ENCODE results near the gene CCP110. TPM values are rescaled to one million over a fixed set of nuclear protein-coding genes. Genes with fewer than 3 reads are reported as not detected.

The CCP110 gene
- polyA plus RNA-seq, 6 donors from 2014 or later = 5.1 to 12.6 (median 9.6) TPM

DNA sequence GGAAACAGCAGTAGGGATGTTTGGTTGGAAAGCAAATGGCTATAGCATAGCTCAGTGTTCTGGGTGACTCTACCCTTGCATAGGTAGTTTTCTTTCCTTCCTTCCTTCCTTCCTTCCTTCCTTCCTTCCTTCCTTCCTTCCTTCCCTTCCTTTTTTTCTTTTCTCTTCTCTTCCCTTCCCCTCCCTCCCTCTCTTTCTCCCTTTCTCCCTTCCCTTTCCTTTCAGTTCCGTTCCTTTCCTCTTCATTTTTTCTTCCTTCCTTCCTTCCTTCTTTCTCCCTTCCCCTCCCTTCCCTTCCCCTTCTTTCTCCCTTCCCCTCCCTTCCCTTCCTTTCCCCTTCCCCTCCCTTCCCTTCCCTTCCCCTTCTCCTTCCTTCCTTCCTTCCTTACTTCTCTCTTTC, 33.1 kb upstream of the CCP110 start:
- Mint-ChIP-seq H3K27me3 (no peaks in the 10 kb centered on the region), H3K9me3 (no peaks in the 10 kb centered on the region), H3K27ac (no peak overlapping the region), H3K4me3 (no peak overlapping the region), H3K36me3 (no peaks in the 10 kb centered on the region), H3K4me1 (peaks cover 11 to 14% (median 14%) of the 10 kb centered on the region in 3 donors)
- DNase-seq = no peak
- ATAC-seq (ENCODE audit: low read depth in 2 of 2) = no peak

DNA sequence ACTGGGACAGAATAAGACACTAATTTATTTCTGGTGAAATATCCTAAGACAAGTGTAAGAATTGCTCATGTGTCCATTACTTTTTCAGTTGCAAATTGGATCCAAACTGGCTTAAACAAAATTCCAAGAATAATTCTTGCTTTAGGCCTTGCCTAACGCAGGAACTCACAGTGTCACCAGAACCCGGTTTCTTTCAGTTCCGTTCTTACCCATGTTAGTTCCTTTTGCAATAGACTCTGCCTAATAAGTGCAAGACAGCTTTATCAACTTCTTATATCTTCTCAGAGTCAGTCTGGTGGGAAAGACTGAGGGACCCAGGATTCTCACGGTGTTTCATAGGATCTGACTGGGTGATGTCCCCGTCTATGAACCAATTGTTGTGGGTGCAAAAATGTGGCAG, 26.6 kb upstream of the CCP110 start:
- Mint-ChIP-seq H3K27ac (peak overlapping the region in 1 of 6 donors; percentile 51), H3K4me1 (peaks cover 11 to 14% (median 14%) of the 10 kb centered on the region in 3 donors), H3K36me3 (peaks cover 6 to 12% of the 10 kb centered on the region in 2 donors), H3K27me3 (no peaks in the 10 kb centered on the region), H3K4me3 (no peak overlapping the region), H3K9me3 (no peaks in the 10 kb centered on the region)
- no peak for DNase-seq
- no peak for ATAC-seq (ENCODE audit: low read depth in 2 of 2)

DNA sequence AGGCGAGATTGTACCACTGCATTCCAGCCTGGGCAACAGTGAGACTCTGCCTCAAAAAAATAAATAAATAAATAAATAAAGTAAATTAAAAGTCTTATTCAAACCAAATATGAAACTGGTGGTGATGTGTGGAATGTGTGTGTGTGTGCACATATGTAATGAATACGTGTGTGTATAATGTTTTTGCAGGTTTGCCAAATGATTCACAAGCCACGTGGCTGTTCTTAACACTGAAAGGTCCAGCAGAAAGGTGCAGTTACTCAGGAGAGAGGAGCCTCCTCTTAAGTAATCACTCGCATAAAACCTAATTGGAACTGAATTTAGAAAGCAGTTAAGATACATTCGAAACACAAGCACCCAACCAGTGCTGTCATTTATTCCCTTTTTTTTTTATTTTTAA, 24.7 kb upstream of the CCP110 start:
- ATAC-seq (ENCODE audit: low read depth in 2 of 2) (no peak), DNase-seq (no peak)
- H3K9me3 Mint-ChIP-seq = no peaks in the 10 kb centered on the region
- H3K4me1 Mint-ChIP-seq = peaks cover 3 to 6% (median 4%) of the 10 kb centered on the region in 3 donors
- H3K4me3 Mint-ChIP-seq = no peak overlapping the region
- H3K36me3 Mint-ChIP-seq = peaks cover 10 to 12% of the 10 kb centered on the region in 2 donors
- no peak overlapping the region for H3K27ac Mint-ChIP-seq
- H3K27me3 Mint-ChIP-seq = no peaks in the 10 kb centered on the region

DNA sequence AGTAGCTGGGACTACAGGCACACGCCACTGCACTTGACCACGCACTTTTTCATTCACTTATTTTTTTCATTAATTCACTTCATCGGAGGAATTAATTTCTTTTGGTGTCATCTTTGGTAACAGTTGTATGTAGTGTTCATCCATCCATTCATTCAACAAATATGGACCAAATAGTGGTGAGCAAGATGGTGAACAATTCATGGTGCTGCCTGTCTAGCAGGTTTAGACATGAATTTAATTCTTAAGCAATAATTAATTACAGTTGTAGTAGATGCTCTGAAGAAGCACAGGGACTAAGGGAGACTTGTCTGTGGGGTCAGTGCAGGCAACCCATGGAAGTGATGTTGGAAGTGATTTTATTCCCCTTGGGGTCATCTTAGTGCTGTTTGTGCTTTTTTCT, 24.3 kb upstream of the CCP110 start:
- H3K27ac Mint-ChIP-seq = peak overlapping the region in 2 of 6 donors; percentile 40 to 91
- H3K4me3 Mint-ChIP-seq = no peak overlapping the region
- peaks cover 15 to 16% of the 10 kb centered on the region in 2 donors for H3K36me3 Mint-ChIP-seq
- no peaks in the 10 kb centered on the region for H3K27me3 Mint-ChIP-seq
- no peak for ATAC-seq (ENCODE audit: low read depth in 2 of 2)
- DNase-seq = no peak
- peaks cover 0 to 1% (median 0%) of the 10 kb centered on the region in 3 donors for H3K4me1 Mint-ChIP-seq
- no peaks in the 10 kb centered on the region for H3K9me3 Mint-ChIP-seq

DNA sequence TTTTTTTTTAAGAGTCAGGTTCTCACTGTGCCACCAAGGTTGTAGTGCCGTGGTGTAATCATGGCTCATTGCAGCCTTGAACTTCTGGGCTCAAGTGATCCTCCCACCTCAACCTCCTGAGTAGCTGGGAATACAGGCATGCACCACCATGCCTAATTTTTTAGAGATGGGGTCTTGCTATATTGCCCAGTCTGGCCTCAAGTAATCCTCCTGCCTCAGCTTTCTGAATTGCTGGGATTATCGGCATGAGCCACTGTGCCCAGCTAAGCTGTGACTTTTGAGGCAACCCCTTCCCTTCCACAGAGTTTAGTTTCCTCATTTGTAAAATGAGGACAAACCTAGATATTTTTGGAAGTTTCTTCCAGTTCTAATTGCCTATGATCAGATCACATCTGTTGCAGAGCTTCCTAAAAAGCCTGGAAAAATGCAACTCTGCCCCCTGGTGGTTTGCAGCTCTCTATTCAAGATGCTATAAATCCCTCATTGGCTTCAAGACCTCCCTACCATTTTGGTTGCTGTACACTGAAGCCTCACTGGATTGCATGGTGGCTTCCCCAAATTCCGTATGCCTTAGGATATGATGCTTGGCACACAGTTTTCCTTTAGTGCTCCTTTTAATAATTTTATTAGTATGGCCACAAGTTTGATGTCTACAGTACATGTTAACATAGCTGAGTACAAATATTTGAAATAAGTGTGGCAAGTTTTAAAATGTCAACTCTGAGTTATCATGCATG, 21.2 kb upstream of the CCP110 start:
- H3K36me3 Mint-ChIP-seq = peaks cover 20 to 24% of the 10 kb centered on the region in 2 donors
- peak; percentile 50 to 72 for ATAC-seq (ENCODE audit: low read depth in 2 of 2)
- no peak overlapping the region for H3K4me3 Mint-ChIP-seq
- H3K4me1 Mint-ChIP-seq = no peaks in the 10 kb centered on the region
- no peaks in the 10 kb centered on the region for H3K27me3 Mint-ChIP-seq
- DNase-seq = peak; percentile 55
- no peaks in the 10 kb centered on the region for H3K9me3 Mint-ChIP-seq
- H3K27ac Mint-ChIP-seq = peak overlapping the region in 1 of 6 donors; percentile 32

DNA sequence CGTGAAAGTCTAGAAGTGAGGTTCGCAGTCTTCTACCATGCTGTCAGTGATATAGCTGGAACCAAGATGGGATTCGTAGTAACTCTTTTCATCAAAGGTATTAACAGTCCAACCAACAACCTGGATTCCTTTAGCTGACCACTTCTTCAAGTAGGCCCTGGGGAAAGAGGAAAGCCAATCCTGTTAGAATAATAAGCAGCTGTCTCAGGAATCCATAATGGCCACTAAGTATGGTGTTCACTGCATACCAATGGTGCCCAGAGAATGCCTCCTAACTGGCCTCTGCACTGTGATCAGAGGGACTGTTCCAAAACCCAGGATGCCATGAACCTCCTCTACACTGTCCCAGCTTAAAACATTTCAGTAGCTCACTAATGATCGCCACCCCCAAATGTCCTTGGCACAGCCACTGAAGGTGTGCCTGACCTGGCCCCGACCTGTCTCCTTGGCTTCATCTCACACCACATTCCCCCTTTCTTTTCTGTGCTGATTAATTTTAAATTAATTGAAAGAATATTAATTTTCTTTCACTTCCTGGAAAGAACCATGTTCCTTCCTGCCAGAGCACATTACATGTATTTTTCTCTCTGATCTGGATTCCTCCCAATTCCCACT, 20.2 kb upstream of the CCP110 start:
- ATAC-seq (ENCODE audit: low read depth in 2 of 2) (no peak), DNase-seq (no peak)
- Mint-ChIP-seq H3K4me3 (no peak overlapping the region), H3K36me3 (peaks cover 20% of the 10 kb centered on the region in 2 donors), H3K27ac (no peak overlapping the region), H3K9me3 (no peaks in the 10 kb centered on the region), H3K27me3 (no peaks in the 10 kb centered on the region), H3K4me1 (no peaks in the 10 kb centered on the region)

DNA sequence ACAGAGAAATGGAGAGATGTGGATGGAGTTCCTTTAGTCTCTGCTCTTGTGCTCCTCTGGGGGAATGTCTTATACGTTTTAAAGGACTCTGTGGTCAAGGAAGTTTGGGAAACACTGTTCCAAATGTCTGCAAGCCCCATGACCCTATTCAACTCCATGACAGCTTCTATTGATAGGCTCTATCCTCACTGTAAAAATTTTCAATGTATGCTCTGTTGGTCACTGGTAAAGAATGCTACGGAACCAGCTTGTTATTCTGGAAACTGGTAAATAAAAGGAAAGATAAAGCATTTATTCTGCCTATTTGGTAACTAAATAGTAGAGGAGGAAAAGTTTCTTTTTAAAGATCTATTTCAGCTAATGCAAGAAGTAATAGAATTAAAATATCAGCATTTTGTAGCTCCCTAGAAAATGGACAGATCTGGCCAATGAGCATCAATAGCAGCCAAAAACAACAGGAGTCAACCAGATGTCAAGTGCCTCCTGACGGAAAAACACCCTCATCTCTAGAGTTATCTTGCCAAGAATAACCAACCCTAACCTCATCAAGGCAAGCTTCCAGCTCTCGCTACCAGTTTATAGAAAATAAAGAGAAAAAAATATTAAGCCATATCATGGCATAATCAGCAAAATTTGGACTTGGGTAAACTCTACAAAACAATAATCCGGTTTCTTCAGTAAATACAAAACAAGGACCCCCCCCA, 18.0 kb upstream of the CCP110 start:
- peaks cover 20% of the 10 kb centered on the region in 2 donors for H3K36me3 Mint-ChIP-seq
- H3K27me3 Mint-ChIP-seq = no peaks in the 10 kb centered on the region
- H3K4me1 Mint-ChIP-seq = no peaks in the 10 kb centered on the region
- no peak overlapping the region for H3K4me3 Mint-ChIP-seq
- no peak for DNase-seq
- peak overlapping the region in 3 of 6 donors; percentile 16 to 83 (median 40) for H3K27ac Mint-ChIP-seq
- H3K9me3 Mint-ChIP-seq = no peaks in the 10 kb centered on the region
- no peak for ATAC-seq (ENCODE audit: low read depth in 2 of 2)

DNA sequence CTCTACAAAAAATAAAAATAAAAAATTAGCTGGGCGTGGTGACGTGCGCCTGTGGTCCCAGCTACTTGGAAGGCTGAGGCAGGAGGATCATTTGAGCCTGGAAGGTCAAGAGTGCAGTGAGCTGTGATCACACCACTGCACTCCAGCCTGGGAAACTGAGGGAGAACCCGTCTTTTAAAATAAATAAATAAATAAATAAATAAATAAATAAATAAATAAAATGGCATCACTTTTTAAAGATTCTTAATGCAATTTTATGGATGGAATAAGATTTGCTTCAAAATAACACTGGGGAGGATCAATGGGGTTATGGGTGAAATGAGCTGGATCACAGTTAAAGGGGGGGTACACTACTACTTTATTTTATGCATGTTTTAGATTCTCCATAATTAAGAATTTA, 16.8 kb upstream of the CCP110 start:
- peaks cover 15 to 16% of the 10 kb centered on the region in 2 donors for H3K36me3 Mint-ChIP-seq
- H3K27me3 Mint-ChIP-seq = no peaks in the 10 kb centered on the region
- H3K27ac Mint-ChIP-seq = no peak overlapping the region
- peaks cover 0 to 4% (median 0%) of the 10 kb centered on the region in 3 donors for H3K4me1 Mint-ChIP-seq
- no peak overlapping the region for H3K4me3 Mint-ChIP-seq
- ATAC-seq (ENCODE audit: low read depth in 2 of 2) (no peak), DNase-seq (no peak)
- H3K9me3 Mint-ChIP-seq = no peaks in the 10 kb centered on the region

DNA sequence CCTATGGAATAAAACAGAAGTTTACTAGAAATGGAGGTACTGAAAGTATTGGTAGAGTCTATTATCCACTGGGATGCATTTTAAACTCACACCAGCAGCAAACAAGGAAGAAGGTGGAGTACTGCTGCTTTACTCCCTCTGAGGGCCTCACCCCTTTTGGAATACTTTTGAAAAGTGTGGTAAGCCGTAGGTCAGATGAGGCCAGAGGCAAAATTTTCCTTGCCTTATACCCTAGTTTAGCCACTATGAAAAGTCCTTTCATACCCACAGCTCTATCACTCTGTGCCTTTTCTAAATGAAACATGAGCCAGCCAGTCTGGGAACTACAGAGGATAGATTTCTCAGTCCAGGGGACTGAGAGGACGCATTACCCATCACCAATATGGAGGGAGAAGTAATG, 15.9 kb upstream of the CCP110 start:
- H3K4me3 Mint-ChIP-seq = no peak overlapping the region
- H3K27ac Mint-ChIP-seq = no peak overlapping the region
- H3K4me1 Mint-ChIP-seq = peaks cover under 1 to 8% (median 2%) of the 10 kb centered on the region in 3 donors
- H3K9me3 Mint-ChIP-seq = no peaks in the 10 kb centered on the region
- peaks cover 15 to 16% of the 10 kb centered on the region in 2 donors for H3K36me3 Mint-ChIP-seq
- DNase-seq (no peak), ATAC-seq (ENCODE audit: low read depth in 2 of 2) (no peak)
- H3K27me3 Mint-ChIP-seq = no peaks in the 10 kb centered on the region

DNA sequence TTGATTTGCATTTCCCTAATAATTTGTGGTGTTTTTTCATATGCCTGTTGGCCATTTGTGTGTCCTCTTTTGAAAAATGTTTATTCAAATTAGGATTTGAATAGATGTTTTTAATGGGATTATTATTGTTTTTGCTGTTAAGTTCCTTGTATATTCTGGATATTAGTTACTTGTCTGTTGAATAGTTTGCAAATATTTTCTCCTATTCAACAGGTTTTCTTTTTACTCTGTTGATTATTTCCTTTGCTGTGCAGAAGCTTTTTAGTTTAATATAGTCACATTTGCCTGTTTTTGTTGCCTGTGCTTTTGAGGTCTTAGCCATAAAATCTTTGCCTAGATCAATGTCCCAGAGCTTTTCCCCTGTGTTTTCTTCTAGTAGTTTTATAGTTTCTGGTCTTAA, 11.4 kb upstream of the CCP110 start:
- Mint-ChIP-seq H3K27ac (peak overlapping the region in 2 of 6 donors; percentile 15 to 65), H3K9me3 (no peaks in the 10 kb centered on the region), H3K27me3 (no peaks in the 10 kb centered on the region), H3K4me3 (peak overlapping the region in 1 of 8 donors; percentile 14), H3K4me1 (peaks cover 12 to 21% (median 13%) of the 10 kb centered on the region in 3 donors), H3K36me3 (peaks cover 7 to 9% of the 10 kb centered on the region in 2 donors)
- ATAC-seq (ENCODE audit: low read depth in 2 of 2) (no peak), DNase-seq (no peak)

DNA sequence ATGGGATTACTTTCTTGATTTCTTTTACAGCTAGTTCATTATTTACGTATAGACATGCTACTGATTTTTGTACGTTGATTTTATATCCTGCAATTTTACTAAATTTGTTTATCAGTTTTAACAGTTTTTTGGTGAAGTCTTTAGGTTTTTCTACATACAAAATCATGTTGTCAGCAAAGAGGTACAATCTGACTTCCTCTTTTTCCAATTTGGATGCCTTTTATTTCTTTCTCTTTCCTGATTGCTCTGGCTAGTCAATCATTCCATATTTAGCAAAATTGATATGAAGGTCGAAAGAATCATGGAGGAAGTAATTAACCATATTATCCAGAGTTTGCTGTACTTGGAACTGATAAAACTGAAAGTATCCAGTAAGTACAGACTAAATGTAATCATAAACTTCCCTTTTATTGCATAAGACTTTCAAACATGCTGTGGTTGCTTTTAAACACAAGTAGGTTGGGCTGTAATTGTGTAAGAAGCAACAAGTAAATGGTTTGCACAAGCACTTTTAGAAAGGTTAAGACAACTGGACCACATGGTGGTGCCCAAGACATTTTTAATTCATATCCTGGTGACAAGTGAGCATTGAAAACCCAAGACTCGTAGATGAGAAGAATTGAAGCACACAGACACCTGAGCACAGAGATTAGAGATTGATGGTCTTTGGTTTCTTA, 10.2 kb upstream of the CCP110 start:
- H3K27ac Mint-ChIP-seq = peak overlapping the region in 3 of 6 donors; percentile 63 to 78 (median 65)
- H3K4me1 Mint-ChIP-seq = peaks cover 13 to 24% (median 15%) of the 10 kb centered on the region in 3 donors
- ATAC-seq (ENCODE audit: low read depth in 2 of 2) (no peak), DNase-seq (no peak)
- no peaks in the 10 kb centered on the region for H3K9me3 Mint-ChIP-seq
- no peaks in the 10 kb centered on the region for H3K27me3 Mint-ChIP-seq
- H3K36me3 Mint-ChIP-seq = peaks cover 9 to 10% of the 10 kb centered on the region in 2 donors
- H3K4me3 Mint-ChIP-seq = peak overlapping the region in 3 of 8 donors; percentile 32 to 75 (median 68)

DNA sequence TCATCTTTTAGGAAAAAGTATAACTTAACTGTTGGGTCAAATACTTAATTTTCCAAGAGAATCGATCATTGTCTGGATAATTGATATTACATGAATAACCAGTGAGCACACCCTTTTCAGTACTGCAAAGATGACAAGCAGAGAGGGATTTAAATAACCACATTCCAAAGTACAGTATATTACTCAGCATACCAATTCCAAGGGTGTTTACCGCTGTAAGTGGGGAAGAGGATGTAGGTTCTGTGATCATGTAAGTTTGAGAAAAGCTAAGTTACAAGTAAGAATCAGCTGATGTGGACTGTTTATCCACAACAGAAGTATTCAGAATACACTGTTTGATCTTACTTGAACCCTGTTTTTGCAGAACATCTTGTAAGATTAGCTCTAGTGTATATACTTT, 8.0 kb upstream of the CCP110 start:
- DNase-seq (no peak), ATAC-seq (ENCODE audit: low read depth in 2 of 2) (no peak)
- Mint-ChIP-seq H3K27me3 (no peaks in the 10 kb centered on the region), H3K9me3 (no peaks in the 10 kb centered on the region), H3K4me1 (peaks cover 26 to 29% (median 27%) of the 10 kb centered on the region in 3 donors), H3K36me3 (peaks cover 9 to 10% of the 10 kb centered on the region in 2 donors), H3K4me3 (no peak overlapping the region), H3K27ac (no peak overlapping the region)

DNA sequence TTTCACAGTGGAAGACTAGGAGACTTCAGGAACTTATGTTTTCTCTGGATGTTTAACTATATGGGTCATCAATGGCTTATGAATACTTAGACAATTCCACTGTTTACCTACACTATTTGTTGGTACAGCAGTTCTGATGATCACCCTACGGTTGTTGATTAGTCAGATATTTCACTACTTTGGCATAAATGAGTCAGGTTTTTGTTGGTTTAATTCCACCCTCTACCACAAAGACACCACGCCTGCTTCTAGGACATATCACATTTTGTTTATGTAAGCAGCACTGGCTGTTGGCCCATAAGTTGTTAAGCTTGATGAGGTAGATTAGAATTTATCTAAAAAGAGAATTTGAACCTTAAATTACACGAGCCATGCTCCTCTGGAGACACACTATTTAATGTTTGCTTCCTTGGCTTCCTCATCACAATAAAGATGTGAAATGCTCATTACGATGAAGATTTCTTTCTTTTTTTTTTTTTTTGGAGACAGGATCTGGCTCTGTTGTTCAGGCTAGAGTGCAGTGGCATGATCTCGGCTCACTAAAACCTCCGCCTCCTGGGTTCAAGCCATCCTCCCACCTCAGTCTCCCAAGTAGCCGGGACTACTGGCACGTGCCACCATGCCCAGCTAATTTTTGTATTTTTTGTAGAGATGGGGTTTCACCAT, 6.2 kb upstream of the CCP110 start:
- DNase-seq (no peak), ATAC-seq (ENCODE audit: low read depth in 2 of 2) (no peak)
- Mint-ChIP-seq H3K27me3 (no peaks in the 10 kb centered on the region), H3K9me3 (no peaks in the 10 kb centered on the region), H3K36me3 (peaks cover 9 to 10% of the 10 kb centered on the region in 2 donors), H3K27ac (no peak overlapping the region), H3K4me1 (peaks cover 35 to 46% (median 40%) of the 10 kb centered on the region in 3 donors), H3K4me3 (peak overlapping the region in 1 of 8 donors; percentile 10)
